RWPE2 (cell line): ENCODE data around the gene ARFGEF3.

Experiments
- ATAC-seq: fragments of 200-7000 bp; cut with Tn5 transposase; 3 replicates; pipeline ENCODE4 v1.9.1; 2021; ENCODE audit warnings: low read depth
- DNase-seq: peaks from one replicate; pipeline ENCODE4 v3.0.0-alpha.2; 2020; ENCODE audit warnings: low spot score
- H3K27ac ChIP-seq: fragments of 450-650 bp; 2 replicates; pipeline ENCODE4 v1.5.1; 2017; ENCODE audit warnings: mild to moderate bottlenecking; ENCODE audit not compliant: poor library complexity, severe bottlenecking
- H3K27me3 ChIP-seq: fragments of 250-450 bp; sonication (Bioruptor Pico); 2 replicates; pipeline ENCODE4 v1.5.1; 2021; ENCODE audit warnings: mild to moderate bottlenecking, moderate library complexity; ENCODE audit not compliant: insufficient read depth, poor library complexity, severe bottlenecking
- H3K36me3 ChIP-seq: fragments of 250-450 bp; sonication (Bioruptor Pico); 2 replicates; pipeline ENCODE4 v1.5.1; 2020; ENCODE audit warnings: low read depth, mild to moderate bottlenecking, moderate library complexity
- H3K4me1 ChIP-seq: fragments of 250-450 bp; sonication (Bioruptor Pico); 2 replicates; pipeline ENCODE4 v1.5.1; 2021; ENCODE audit warnings: mild to moderate bottlenecking, moderate library complexity; ENCODE audit not compliant: insufficient read depth, poor library complexity, severe bottlenecking
- H3K4me3 ChIP-seq: fragments of 250-450 bp; sonication (Bioruptor Pico); 2 replicates; pipeline ENCODE4 v1.5.1; 2021; ENCODE audit warnings: mild to moderate bottlenecking, moderate library complexity; ENCODE audit not compliant: severe bottlenecking
- H3K9me3 ChIP-seq: fragments of 250-450 bp; sonication (Bioruptor Pico); 2 replicates; pipeline ENCODE4 v1.5.1; 2021; ENCODE audit warnings: mild to moderate bottlenecking, moderate library complexity; ENCODE audit not compliant: severe bottlenecking
- TF ChIP-seq, protein P1 (sequence below): fragments of 450-650 bp; IDR thresholded peaks from one replicate; pipeline ENCODE4 v1.5.1; 2017; ENCODE audit warnings: mild to moderate bottlenecking, moderate library complexity; ENCODE audit not compliant: poor library complexity, severe bottlenecking

ARFGEF3 gene

DNA sequence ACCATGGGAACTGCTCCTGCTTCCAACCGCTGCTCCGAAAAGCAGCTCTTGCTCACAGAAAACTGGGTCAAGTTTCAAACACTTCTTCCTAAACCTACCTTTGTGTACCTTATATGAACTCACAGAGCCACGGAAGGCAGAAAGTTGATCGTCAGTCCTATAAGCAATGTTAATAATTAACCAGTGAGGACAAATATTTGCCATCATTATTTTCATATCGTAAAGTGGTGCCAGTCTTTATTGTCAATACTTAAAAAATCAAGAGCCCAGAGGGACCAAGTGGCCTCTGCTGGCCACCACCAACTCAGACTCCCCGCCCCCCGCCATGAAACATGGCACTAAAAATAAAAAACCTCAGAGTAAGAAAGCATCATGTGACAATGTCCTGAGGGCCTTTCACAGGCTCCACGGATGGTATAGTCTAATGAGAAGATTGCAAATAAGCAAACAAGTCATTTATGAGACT, 65.6 kb downstream of the ARFGEF3 start:
- DNase-seq: no peak
- no peak overlapping the region for H3K27ac ChIP-seq

DNA sequence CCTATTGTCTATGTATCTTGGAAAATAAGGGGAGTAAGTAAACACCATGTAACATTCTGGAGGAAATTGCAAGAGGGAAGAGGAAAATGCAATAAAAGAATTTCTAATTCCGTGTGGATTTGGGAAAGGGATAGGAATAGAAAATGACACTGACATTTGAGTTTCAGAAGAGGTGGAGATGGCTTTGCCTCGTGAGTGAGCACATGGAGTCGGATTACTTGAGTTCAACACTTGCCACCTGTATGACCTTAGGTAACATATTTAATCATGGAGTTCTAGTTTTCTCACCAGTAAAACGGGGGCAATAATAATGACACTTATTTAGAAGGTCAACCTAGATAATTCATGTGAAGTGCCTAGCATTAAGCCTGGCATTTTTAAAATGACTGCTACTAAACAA, 67.3 kb downstream of the ARFGEF3 start:
- no peaks in the 10 kb centered on the region for H3K27me3 ChIP-seq
- ATAC-seq (no peak), DNase-seq (no peak)
- H3K27ac ChIP-seq: no peak overlapping the region
- H3K4me1 ChIP-seq: peaks cover 16% of the 10 kb centered on the region
- H3K4me3 ChIP-seq: no peak overlapping the region
- no peaks in the 10 kb centered on the region for H3K9me3 ChIP-seq
- TF ChIP-seq, protein P1, sequence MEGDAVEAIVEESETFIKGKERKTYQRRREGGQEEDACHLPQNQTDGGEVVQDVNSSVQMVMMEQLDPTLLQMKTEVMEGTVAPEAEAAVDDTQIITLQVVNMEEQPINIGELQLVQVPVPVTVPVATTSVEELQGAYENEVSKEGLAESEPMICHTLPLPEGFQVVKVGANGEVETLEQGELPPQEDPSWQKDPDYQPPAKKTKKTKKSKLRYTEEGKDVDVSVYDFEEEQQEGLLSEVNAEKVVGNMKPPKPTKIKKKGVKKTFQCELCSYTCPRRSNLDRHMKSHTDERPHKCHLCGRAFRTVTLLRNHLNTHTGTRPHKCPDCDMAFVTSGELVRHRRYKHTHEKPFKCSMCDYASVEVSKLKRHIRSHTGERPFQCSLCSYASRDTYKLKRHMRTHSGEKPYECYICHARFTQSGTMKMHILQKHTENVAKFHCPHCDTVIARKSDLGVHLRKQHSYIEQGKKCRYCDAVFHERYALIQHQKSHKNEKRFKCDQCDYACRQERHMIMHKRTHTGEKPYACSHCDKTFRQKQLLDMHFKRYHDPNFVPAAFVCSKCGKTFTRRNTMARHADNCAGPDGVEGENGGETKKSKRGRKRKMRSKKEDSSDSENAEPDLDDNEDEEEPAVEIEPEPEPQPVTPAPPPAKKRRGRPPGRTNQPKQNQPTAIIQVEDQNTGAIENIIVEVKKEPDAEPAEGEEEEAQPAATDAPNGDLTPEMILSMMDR: no peak
- H3K36me3 ChIP-seq: no peaks in the 10 kb centered on the region

More for the DNA sequence above, 65.6 kb downstream of the ARFGEF3 start:
- H3K36me3 ChIP-seq: no peaks in the 10 kb centered on the region
- H3K9me3 ChIP-seq: no peaks in the 10 kb centered on the region
- no peak overlapping the region for H3K4me3 ChIP-seq
- TF ChIP-seq, protein P1: no peak
- no peaks in the 10 kb centered on the region for H3K27me3 ChIP-seq
- no peak for ATAC-seq
- peaks cover 16% of the 10 kb centered on the region for H3K4me1 ChIP-seq

DNA sequence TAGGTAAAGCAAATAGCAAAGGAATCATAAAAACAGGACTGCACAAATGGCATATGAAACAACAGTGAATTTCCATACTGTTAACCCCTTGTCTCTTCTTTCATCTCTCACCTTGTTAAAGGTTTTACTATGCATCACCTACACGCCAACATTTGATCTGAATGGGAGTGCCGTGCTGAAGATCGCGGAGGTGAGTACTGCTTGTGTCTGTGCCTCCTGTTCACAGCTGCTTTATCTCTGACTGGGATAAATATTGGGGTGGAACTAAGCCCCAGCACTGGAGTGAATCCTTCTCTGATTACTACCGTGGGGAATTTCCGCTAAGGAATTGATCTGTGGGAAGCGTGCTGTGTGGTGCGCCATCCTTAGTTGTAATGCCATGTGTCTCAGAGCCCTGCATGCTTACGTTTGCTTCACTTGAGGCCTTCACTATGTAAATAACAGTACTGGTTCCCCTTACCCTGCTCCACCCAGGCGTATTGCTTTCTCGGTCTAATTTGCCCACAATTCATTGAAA, 68.0 kb downstream of the ARFGEF3 start:
- no peak overlapping the region for H3K27ac ChIP-seq
- H3K4me3 ChIP-seq: no peak overlapping the region
- TF ChIP-seq, protein P1: no peak
- H3K9me3 ChIP-seq: peaks cover 2% of the 10 kb centered on the region
- H3K4me1 ChIP-seq: peaks cover 16% of the 10 kb centered on the region
- ATAC-seq (no peak), DNase-seq (no peak)
- H3K36me3 ChIP-seq: no peaks in the 10 kb centered on the region
- H3K27me3 ChIP-seq: no peaks in the 10 kb centered on the region

DNA sequence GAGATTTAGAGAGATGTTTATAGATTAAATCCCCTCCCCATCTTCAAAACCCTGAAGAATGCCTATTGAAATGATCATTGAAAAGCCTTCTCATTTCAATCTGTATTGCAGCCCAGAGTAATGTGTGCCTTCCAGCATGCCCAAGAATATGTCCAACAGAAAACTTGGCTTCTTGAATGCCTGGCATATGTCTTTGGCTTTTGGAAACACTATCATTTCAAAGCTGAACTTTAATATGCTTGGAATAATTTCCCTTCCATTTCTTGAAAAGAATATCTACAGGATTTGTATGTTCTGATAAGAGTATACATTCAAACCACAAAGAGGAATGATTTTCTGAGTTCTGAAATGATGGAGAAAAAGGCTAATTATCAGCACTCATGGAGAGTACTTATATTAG, 68.5 kb downstream of the ARFGEF3 start:
- TF ChIP-seq, protein P1: no peak
- ATAC-seq: no peak
- no peak overlapping the region for H3K27ac ChIP-seq
- peaks cover 16% of the 10 kb centered on the region for H3K4me1 ChIP-seq
- DNase-seq: no peak
- no peak overlapping the region for H3K4me3 ChIP-seq
- peaks cover 2% of the 10 kb centered on the region for H3K9me3 ChIP-seq
- H3K36me3 ChIP-seq: no peaks in the 10 kb centered on the region
- no peaks in the 10 kb centered on the region for H3K27me3 ChIP-seq

DNA sequence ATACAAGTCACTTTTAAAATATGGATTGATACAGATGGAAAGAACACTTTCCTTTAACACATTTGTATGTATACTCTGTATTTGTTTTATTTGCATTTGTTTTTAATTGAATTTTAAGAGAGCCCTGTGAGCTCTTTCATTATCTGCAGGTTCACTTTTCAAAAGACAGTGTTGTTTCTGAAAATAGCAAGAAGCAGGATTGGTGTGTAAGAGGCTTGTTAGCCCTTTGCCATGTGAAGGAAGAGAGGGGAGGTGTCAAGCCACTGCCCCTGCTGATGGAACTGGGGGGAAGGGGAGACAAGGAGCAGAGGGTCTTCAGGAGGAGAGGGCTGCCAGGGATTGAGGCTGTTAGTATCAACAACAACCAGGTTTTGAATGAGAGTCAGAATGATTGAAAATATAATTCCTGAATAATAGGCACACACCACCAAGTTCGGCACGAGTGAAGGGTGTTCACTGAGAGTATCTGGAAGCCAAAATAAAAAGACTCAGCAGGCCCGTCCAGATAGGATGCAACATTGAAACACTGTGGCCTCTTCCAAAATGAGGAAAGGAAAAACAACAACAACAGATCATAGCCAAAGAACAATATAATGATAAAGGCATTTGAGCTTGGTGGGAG, 69.1 kb downstream of the ARFGEF3 start:
- TF ChIP-seq, protein P1: no peak
- DNase-seq (no peak), ATAC-seq (no peak)
- Histone ChIP-seq H3K27ac (peak overlapping the region; percentile 29), H3K4me1 (peaks cover 16% of the 10 kb centered on the region), H3K27me3 (no peaks in the 10 kb centered on the region), H3K4me3 (no peak overlapping the region), H3K36me3 (no peaks in the 10 kb centered on the region), H3K9me3 (peaks cover 2% of the 10 kb centered on the region)
